Breast epithelium (tissue), 3 donors: ENCODE results near the gene UPP2.

Experiments used
- POLR2AphosphoS5 ChIP-seq, 3 donors: sonication (generic); formaldehyde crosslinking; IDR thresholded peaks; one replicate each; pipeline ENCODE4 v1.6.1; 2017; ENCODE audit warnings: antibody characterized with exemption in 3 of 3
- TF ChIP-seq, protein P1 (sequence below), 3 donors: fragments of 450-650 bp; IDR thresholded peaks; one replicate each; pipeline ENCODE4 v1.5.1; 2016 to 2017; ENCODE audit warnings: antibody characterized with exemption in 3 of 3, mild to moderate bottlenecking in 3 of 3, moderate library complexity in 3 of 3

DNA sequence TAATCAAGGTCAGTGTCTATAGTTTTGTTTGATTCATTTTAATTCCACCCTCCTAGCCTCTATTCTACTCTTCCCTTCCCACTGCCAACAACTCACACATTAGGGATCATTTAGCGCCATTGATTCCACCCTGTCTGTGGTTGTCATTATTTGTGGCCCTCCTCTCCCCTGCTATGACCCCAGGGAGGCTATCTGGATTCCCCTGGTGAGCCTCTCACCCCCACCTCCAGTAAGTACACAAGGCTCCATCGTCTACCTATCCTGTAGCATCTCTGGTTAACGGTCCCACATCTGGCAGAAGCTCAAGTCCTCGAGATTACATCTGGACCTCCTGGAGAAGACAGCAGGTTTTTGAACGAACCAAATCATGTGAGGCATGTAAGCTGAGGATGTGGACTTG lies 27.4 kb downstream of the UPP2 start:
- no peak for TF ChIP-seq POLR2AphosphoS5 (IDR thresholded peaks at IDR 0.05)
- TF ChIP-seq, protein P1, sequence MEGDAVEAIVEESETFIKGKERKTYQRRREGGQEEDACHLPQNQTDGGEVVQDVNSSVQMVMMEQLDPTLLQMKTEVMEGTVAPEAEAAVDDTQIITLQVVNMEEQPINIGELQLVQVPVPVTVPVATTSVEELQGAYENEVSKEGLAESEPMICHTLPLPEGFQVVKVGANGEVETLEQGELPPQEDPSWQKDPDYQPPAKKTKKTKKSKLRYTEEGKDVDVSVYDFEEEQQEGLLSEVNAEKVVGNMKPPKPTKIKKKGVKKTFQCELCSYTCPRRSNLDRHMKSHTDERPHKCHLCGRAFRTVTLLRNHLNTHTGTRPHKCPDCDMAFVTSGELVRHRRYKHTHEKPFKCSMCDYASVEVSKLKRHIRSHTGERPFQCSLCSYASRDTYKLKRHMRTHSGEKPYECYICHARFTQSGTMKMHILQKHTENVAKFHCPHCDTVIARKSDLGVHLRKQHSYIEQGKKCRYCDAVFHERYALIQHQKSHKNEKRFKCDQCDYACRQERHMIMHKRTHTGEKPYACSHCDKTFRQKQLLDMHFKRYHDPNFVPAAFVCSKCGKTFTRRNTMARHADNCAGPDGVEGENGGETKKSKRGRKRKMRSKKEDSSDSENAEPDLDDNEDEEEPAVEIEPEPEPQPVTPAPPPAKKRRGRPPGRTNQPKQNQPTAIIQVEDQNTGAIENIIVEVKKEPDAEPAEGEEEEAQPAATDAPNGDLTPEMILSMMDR (IDR thresholded peaks at IDR 0.05), result no peak
